OCI-LY7 (cell line): ENCODE results near the gene ABR.

Experiments
- CTCF ChIP-seq: fragments of 200-600 bp; sonication (generic); conservative IDR thresholded peaks from 2 replicates; pipeline ENCODE4 v1.5.1; 2014; ENCODE audit warnings: mild to moderate bottlenecking, antibody characterized with exemption, low read length, moderate library complexity, mixed read lengths
- EZH2phosphoT487 ChIP-seq: fragments of 200-600 bp; sonication (generic); IDR thresholded peaks from 2 replicates; pipeline ENCODE4 v1.6.1; 2018; ENCODE audit warnings: low read depth, borderline replicate concordance, mild to moderate bottlenecking, mixed run types, antibody characterized with exemption, low read length, moderate library complexity, mixed read lengths

DNA sequence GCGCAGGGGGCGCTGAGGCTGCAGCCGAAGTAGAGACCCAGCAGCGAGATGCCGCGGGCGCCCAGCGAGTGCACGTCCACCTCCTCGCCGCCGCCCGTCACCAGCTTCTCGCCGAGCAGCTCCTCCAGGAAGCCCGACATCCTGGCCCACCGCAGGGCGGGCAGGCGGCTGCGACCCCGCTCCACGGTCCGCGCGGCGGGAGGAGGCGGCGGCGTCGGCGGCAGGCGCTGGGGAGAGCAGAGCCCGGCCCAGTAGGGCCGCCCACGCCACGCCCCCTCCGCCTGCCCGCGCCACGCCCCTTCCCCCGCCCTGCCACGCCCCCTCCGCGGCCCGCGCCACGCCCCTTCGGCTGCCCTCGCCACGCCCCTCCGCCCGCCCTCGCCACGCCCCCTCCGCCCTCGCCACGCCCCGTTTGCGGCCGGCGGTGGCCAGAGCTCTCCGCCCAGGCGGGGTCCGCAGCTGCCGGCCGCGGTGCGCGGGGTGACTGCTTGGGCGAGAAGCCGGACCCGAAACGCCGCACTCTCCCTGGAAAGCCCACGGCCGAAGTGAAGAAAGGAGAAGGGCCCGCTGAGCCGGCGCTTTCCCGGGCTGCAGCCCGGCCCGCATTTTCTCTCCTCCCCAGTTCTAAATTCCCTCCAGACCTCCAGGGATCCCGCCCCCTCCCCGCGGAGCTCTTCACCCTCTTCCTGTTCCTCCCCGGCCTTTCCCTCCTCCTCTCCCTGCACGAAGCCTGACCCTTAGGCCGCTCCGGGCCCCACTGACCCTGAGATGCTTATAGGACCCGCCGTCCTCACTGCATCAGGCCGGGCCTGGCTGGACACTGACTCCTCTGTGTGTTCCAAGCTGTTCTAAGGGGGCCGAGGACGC is 200.0 kb downstream of the ABR start, which contains the start of gene NXN:
- TF ChIP-seq CTCF (peak; percentile 28; the same call in 1 of the 2 replicates), EZH2phosphoT487 (no peak)
